ENCODE results near the gene RBMS1.

- TF ChIP-seq CTCF (IDR thresholded peaks at IDR 0.05) (no peak), POLR2A (IDR thresholded peaks at IDR 0.05) (no peak)
Observed at GRCh38 chr2:160507464-160507863, 13.9 kb upstream of the RBMS1 start.

Measured in right lobe of liver (tissue), 4 donors.